Measurements from ENCODE around the gene ADAMTS3. TPM values are rescaled to one million over a fixed set of nuclear protein-coding genes. Genes with fewer than 3 reads are reported as not detected.
A peak's percentile ranks its signal among the peaks of the same experiment; 100 is the strongest.

ADAMTS3 gene
- polyA plus RNA-seq, 1 donor from 2014 or later = 0.20 TPM

GRCh38 chr4:72323227-72323626 lies 245.8 kb downstream of the ADAMTS3 start:
- H3K79me2 ChIP-seq (replicated peaks; ENCODE audit: insufficient read depth, low read length) = no peaks in the 10 kb centered on the region

GRCh38 chr4:72320223-72320948 lies 248.6 kb downstream of the ADAMTS3 start:
- no peak for TF ChIP-seq POLR2AphosphoS5 (IDR thresholded peaks at IDR 0.05)
- no peak for TF ChIP-seq SMC3 (conservative IDR thresholded peaks at IDR 0.05; ENCODE audit: poor library complexity)
- no peak for TF ChIP-seq TAF1 (IDR thresholded peaks at IDR 0.05; ENCODE audit: low read depth)
- TF ChIP-seq CTCF (IDR thresholded peaks at IDR 0.05; ENCODE audit: poor library complexity, severe bottlenecking) = no peak
- Histone ChIP-seq H3K4me3 (ENCODE audit: low read length) (no peak overlapping the region), H3K27ac (ENCODE audit: low read length) (no peak overlapping the region), H2AFZ (ENCODE audit: low read depth, low read length) (no peak overlapping the region), H4K20me1 (ENCODE audit: insufficient read depth) (no peaks in the 10 kb centered on the region), H3K9ac (ENCODE audit: low read length) (no peak overlapping the region), H3K9me3 (ENCODE audit: low read length) (no peaks in the 10 kb centered on the region), H3F3A (ENCODE audit: insufficient read depth, low read length, poor library complexity, severe bottlenecking) (no peaks in the 10 kb centered on the region), H3K27me3 (ENCODE audit: insufficient read depth, low read depth, low read length) (no peaks in the 10 kb centered on the region), H3K79me2 (replicated peaks; ENCODE audit: insufficient read depth, low read length) (no peaks in the 10 kb centered on the region), H3K9me2 (ENCODE audit: insufficient read depth, low read length) (no peaks in the 10 kb centered on the region), H3K4me2 (ENCODE audit: low read length) (no peak overlapping the region), H3K36me3 (ENCODE audit: insufficient read depth, low read length) (no peaks in the 10 kb centered on the region)

More at GRCh38 chr4:72323227-72323626, 245.8 kb downstream of the ADAMTS3 start:
- no peaks in the 10 kb centered on the region for H3F3A ChIP-seq (ENCODE audit: insufficient read depth, low read length, poor library complexity, severe bottlenecking)
- no peaks in the 10 kb centered on the region for H3K27me3 ChIP-seq (ENCODE audit: insufficient read depth, low read depth, low read length)
- H3K9ac ChIP-seq (ENCODE audit: low read length) = no peak overlapping the region
- peak overlapping the region; percentile 8 for H3K4me3 ChIP-seq (ENCODE audit: low read length)
- H3K4me2 ChIP-seq (ENCODE audit: low read length) = no peak overlapping the region
- no peaks in the 10 kb centered on the region for H3K9me2 ChIP-seq (ENCODE audit: insufficient read depth, low read length)
- H4K20me1 ChIP-seq (ENCODE audit: insufficient read depth) = no peaks in the 10 kb centered on the region
- no peak for TF ChIP-seq POLR2AphosphoS5 (IDR thresholded peaks at IDR 0.05)
- TF ChIP-seq MXI1 (conservative IDR thresholded peaks at IDR 0.05; ENCODE audit: poor library complexity, severe bottlenecking) = no peak
- TF ChIP-seq EP300 (conservative IDR thresholded peaks at IDR 0.05; ENCODE audit: poor library complexity, severe bottlenecking) = no peak
- TF ChIP-seq EZH2 (IDR thresholded peaks at IDR 0.05; ENCODE audit: borderline replicate concordance, insufficient read depth, low read length, poor library complexity, severe bottlenecking) = no peak
- no peak for TF ChIP-seq CTCF (IDR thresholded peaks at IDR 0.05; ENCODE audit: poor library complexity, severe bottlenecking)
- no peak for TF ChIP-seq REST (IDR thresholded peaks at IDR 0.05; ENCODE audit: borderline replicate concordance)
- TF ChIP-seq TAF1 (IDR thresholded peaks at IDR 0.05; ENCODE audit: low read depth) = no peak
- no peak for TF ChIP-seq RAD21 (conservative IDR thresholded peaks at IDR 0.05)
- TF ChIP-seq SMC3 (conservative IDR thresholded peaks at IDR 0.05; ENCODE audit: poor library complexity) = no peak
- H2AFZ ChIP-seq (ENCODE audit: low read depth, low read length) = no peak overlapping the region
- no peaks in the 10 kb centered on the region for H3K9me3 ChIP-seq (ENCODE audit: low read length)
- no peaks in the 10 kb centered on the region for H3K36me3 ChIP-seq (ENCODE audit: insufficient read depth, low read length)
- H3K27ac ChIP-seq (ENCODE audit: low read length) = no peak overlapping the region
